NCI-H2196 (cell line): ENCODE measurements around the gene CBR1.
"Not testable (repeated sequence)": the region's sequence is repeated elsewhere in the genome, so short reads cannot be mapped to it uniquely, and the experiment has no call there.

Experiments used
- DNase-seq: peaks from one replicate; lab custom pipeline; 2025; ENCODE audit not compliant: unreplicated experiment; lab: John Stamatoyannopoulos, UW

The CBR1 gene

GRCh38 chr21:36079010-36079649 is 9.3 kb downstream of the CBR1 start:
- no peak for DNase-seq

- no peak for DNase-seq
Measured at GRCh38 chr21:36079671-36080070, 9.8 kb downstream of the CBR1 start.

GRCh38 chr21:36080386-36080785 is 10.6 kb downstream of the CBR1 start:
- DNase-seq: no peak

- no peak for DNase-seq
Measured at GRCh38 chr21:36082237-36082664, 12.4 kb downstream of the CBR1 start.

GRCh38 chr21:36087362-36088138 is 17.7 kb downstream of the CBR1 start:
- DNase-seq: peak; percentile 16

GRCh38 chr21:36089946-36090345 is 20.1 kb downstream of the CBR1 start:
- no peak for DNase-seq

GRCh38 chr21:36092681-36093080 is 22.9 kb downstream of the CBR1 start:
- DNase-seq: no peak

- no peak for DNase-seq
Measured at GRCh38 chr21:36093512-36093911, 23.7 kb downstream of the CBR1 start.

- no peak for DNase-seq
Measured at GRCh38 chr21:36096398-36097290, 26.8 kb downstream of the CBR1 start.

- no peak for DNase-seq
Measured at GRCh38 chr21:36097427-36098181, 27.8 kb downstream of the CBR1 start.

GRCh38 chr21:36098182-36098532 is 28.3 kb downstream of the CBR1 start:
- DNase-seq: no peak

- no peak for DNase-seq
Measured at GRCh38 chr21:36099000-36099399, 29.2 kb downstream of the CBR1 start.

GRCh38 chr21:36099695-36100211 is 29.9 kb downstream of the CBR1 start:
- DNase-seq: not testable (repeated sequence)

- DNase-seq: no peak
Measured at GRCh38 chr21:36100971-36101641, 31.3 kb downstream of the CBR1 start.

GRCh38 chr21:36103434-36103833 is 33.6 kb downstream of the CBR1 start:
- no peak for DNase-seq

GRCh38 chr21:36104317-36105300 is 34.8 kb downstream of the CBR1 start:
- no peak for DNase-seq

GRCh38 chr21:36105327-36105842 is 35.6 kb downstream of the CBR1 start:
- DNase-seq: no peak

- no peak for DNase-seq
Measured at GRCh38 chr21:36109868-36110267, 40.0 kb downstream of the CBR1 start.

- DNase-seq: no peak
Measured at GRCh38 chr21:36111238-36111637, 41.4 kb downstream of the CBR1 start.
